Measurements from ENCODE around the gene CASZ1. TPM values are rescaled to one million over a fixed set of nuclear protein-coding genes. Genes with fewer than 3 reads are reported as not detected.

The CASZ1 gene, protein sequence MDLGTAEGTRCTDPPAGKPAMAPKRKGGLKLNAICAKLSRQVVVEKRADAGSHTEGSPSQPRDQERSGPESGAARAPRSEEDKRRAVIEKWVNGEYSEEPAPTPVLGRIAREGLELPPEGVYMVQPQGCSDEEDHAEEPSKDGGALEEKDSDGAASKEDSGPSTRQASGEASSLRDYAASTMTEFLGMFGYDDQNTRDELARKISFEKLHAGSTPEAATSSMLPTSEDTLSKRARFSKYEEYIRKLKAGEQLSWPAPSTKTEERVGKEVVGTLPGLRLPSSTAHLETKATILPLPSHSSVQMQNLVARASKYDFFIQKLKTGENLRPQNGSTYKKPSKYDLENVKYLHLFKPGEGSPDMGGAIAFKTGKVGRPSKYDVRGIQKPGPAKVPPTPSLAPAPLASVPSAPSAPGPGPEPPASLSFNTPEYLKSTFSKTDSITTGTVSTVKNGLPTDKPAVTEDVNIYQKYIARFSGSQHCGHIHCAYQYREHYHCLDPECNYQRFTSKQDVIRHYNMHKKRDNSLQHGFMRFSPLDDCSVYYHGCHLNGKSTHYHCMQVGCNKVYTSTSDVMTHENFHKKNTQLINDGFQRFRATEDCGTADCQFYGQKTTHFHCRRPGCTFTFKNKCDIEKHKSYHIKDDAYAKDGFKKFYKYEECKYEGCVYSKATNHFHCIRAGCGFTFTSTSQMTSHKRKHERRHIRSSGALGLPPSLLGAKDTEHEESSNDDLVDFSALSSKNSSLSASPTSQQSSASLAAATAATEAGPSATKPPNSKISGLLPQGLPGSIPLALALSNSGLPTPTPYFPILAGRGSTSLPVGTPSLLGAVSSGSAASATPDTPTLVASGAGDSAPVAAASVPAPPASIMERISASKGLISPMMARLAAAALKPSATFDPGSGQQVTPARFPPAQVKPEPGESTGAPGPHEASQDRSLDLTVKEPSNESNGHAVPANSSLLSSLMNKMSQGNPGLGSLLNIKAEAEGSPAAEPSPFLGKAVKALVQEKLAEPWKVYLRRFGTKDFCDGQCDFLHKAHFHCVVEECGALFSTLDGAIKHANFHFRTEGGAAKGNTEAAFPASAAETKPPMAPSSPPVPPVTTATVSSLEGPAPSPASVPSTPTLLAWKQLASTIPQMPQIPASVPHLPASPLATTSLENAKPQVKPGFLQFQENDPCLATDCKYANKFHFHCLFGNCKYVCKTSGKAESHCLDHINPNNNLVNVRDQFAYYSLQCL (N-terminal part only)
- total RNA-seq, result 33.7 TPM

DNA sequence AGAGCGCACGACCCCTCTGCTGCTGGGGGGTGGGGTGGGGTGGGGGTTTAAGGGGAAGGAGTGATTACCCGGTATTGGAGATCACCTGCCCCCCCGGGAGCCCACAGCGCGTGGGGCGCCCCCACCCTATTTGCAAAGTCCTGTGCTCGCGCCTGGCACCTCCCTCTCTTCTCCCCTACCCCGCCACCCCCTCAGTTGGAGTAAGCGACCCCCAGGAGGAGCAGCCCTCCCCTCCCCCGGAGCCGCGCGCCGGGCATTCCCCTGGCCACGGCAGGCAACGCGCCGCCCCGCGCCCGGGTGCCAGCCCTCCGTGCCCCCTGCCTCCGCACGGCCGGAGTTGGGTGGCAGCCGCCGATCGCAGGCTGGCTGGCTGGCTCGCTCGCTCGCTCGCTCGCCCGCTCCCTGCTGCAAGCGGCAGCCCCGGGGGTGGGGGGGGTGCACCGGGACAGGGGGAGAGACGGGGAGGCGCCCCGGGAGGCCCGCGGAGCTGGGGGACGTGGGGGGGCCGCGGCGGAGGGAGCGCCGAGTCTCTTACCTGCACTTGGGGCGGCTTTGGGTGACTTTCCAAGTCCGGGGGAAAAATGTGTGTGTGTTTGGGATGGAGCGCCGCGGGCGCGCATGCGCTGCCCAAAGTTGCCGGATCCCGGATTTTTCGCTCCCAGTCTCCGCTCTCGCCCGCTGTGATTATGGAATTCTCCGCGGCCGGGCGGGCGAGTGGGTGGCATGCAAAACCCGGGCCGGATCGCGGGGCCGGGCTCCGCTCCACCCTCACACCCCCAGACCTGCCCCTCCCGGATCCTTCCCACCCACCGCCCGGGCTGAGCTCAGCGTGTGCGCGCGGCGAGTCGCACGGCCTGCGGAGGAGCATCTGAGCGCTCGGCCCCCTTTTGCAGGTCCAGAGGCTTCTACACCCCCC, at the start of gene CASZ1:
Gene CASZ1, minus strand, starts transcription at position 618 of the 916 bp plus-strand sequence. CDS start 102,757 bp downstream, outside the sequence.

Small RNA genes within 50 kb of the gene (small RNA-seq; reads per million reads assigned to genes)
- gene RN7SL614P (ENCODE audit: low replicate concordance), result not detected

Other genes with a start within 250 kb of the CASZ1 start
- gene TARDBP, start 216.0 kb upstream of the CASZ1 start, total RNA-seq, result 175 TPM